HG03342 (cell line): ENCODE results near the gene STRA6.

Experiments used
- ATAC-seq: cut with Tn5 transposase; IDR thresholded peaks from one replicate; pipeline ENCODE4 v1.9.1; 2021; ENCODE audit warnings: mild to moderate bottlenecking, moderate library complexity; ENCODE audit not compliant: unreplicated experiment

The STRA6 gene

GRCh38 chr15:74133694-74134386 lies 68.7 kb downstream of the STRA6 start:
- ATAC-seq = no peak

- ATAC-seq = no peak
These were observed 69.6 kb downstream of the STRA6 start for GRCh38 chr15:74132681-74133651.

- no peak for ATAC-seq
These were observed 70.8 kb downstream of the STRA6 start for GRCh38 chr15:74131628-74132413.

- ATAC-seq = no peak
These were observed 71.5 kb downstream of the STRA6 start for GRCh38 chr15:74130849-74131627.

- ATAC-seq = no peak
These were observed 72.3 kb downstream of the STRA6 start, which contains the start of gene ISLR2 for GRCh38 chr15:74130155-74130848. Gene ISLR2, plus strand, starts transcription at chr15:74130586. Its CDS starts 2,169 bp downstream, at chr15:74132755.

- no peak for ATAC-seq
These were observed 72.9 kb downstream of the STRA6 start for GRCh38 chr15:74129586-74130154.
